CD8-positive, alpha-beta memory T cell (primary cell): ENCODE data around the gene ZMYND8. TPM values are rescaled to one million over a fixed set of nuclear protein-coding genes. Genes with fewer than 3 reads are reported as not detected.

Experiments
- CTCF ChIA-PET: fragments of 350-600 bp; sonication (Branson Sonifier 250); formaldehyde crosslinking; loops from one replicate; lab custom pipeline; 2021; ENCODE audit warnings: antibody characterized with exemption; lab: Charles Lee
- POLR2A ChIA-PET: fragments of 350-600 bp; sonication (Branson Sonifier 250); formaldehyde crosslinking; loops from one replicate; lab custom pipeline; 2021; ENCODE audit warnings: antibody characterized with exemption; lab: Charles Lee
- DNase-seq, 5 donors: peaks; one replicate each; pipeline versions ENCODE4 v3.0.0 to v3.0.0-alpha.2; 2020 to 2022; ENCODE audit warnings: mixed read lengths in 1 of 5
- H3K27ac ChIP-seq: one replicate; pipeline ENCODE4 v1.7.0; 2013; ENCODE audit warnings: low read depth, mild to moderate bottlenecking, low read length, moderate library complexity
- H3K27me3 ChIP-seq: 2 replicates; pipeline ENCODE4 v1.7.0; 2013; ENCODE audit warnings: low read length, mild to moderate bottlenecking; ENCODE audit not compliant: insufficient read depth, poor library complexity, severe bottlenecking
- H3K36me3 ChIP-seq: 2 replicates; pipeline ENCODE4 v1.7.0; 2013; ENCODE audit warnings: mild to moderate bottlenecking, low read length, moderate library complexity; ENCODE audit not compliant: insufficient read depth
- H3K4me1 ChIP-seq: 2 replicates; pipeline ENCODE4 v1.7.0; 2013; ENCODE audit warnings: mild to moderate bottlenecking, low read length, moderate library complexity; ENCODE audit not compliant: insufficient read depth
- H3K4me3 ChIP-seq: 2 replicates; pipeline ENCODE4 v1.7.0; 2013; ENCODE audit warnings: mild to moderate bottlenecking, low read length
- H3K9me3 ChIP-seq: 2 replicates; pipeline ENCODE4 v1.7.0; 2013; ENCODE audit warnings: mild to moderate bottlenecking, low read length
- H3K27ac Mint-ChIP-seq, 8 donors: one replicate each; pipeline ENCODE4 v1.8.0; 2020 to 2021; ENCODE audit warnings: mixed read lengths in 8 of 8, mild to moderate bottlenecking in 6 of 8, inconsistent platforms in 3 of 8, moderate library complexity in 3 of 8
- H3K27me3 Mint-ChIP-seq, 2 donors: one replicate each; pipeline ENCODE4 v1.8.0; 2020 to 2021; ENCODE audit warnings: mixed read lengths in 2 of 2, mild to moderate bottlenecking in 1 of 2, moderate library complexity in 1 of 2
- H3K36me3 Mint-ChIP-seq, 3 donors: one replicate each; pipeline ENCODE4 v1.8.0; 2020 to 2021; ENCODE audit warnings: mixed read lengths in 3 of 3, inconsistent platforms in 1 of 3, mild to moderate bottlenecking in 1 of 3
- H3K4me1 Mint-ChIP-seq, 3 donors: one replicate each; pipeline ENCODE4 v1.8.0; 2020 to 2021; ENCODE audit warnings: mixed read lengths in 3 of 3, inconsistent platforms in 1 of 3, mild to moderate bottlenecking in 1 of 3
- H3K4me3 Mint-ChIP-seq, 7 donors: one replicate each; pipeline ENCODE4 v1.8.0; 2020 to 2021; ENCODE audit warnings: mixed read lengths in 7 of 7, mild to moderate bottlenecking in 6 of 7, moderate library complexity in 4 of 7, inconsistent platforms in 2 of 7
- H3K9me3 Mint-ChIP-seq, 5 donors: one replicate each; pipeline ENCODE4 v1.8.0; 2020 to 2022; ENCODE audit warnings: mixed read lengths in 5 of 5, mild to moderate bottlenecking in 3 of 5, moderate library complexity in 2 of 5, inconsistent platforms in 1 of 5
- polyA plus RNA-seq: library from polyadenylated mRNA; unstranded; fragments of 300-500 nt; fragmentation: Illumina TruSeq; gene quantifications from one replicate; pipeline ENCODE4 v1.2.3, GENCODE V29; 2021
- total RNA-seq, 2 experiments: library from RNA; stranded (reverse); gene quantifications; one replicate each; pipeline ENCODE4 v1.2.3, GENCODE V29; 2021

The ZMYND8 gene
- total and polyA plus RNA-seq, 3 experiments from 2014 or later, result 20.9 to 30.7 (median 25.8) TPM

GRCh38 chr20:47191074-47191673 is 165.3 kb downstream of the ZMYND8 start:
- ChIA-PET POLR2A (no interaction called here), CTCF (no interaction called here)
- H3K4me1 Mint-ChIP-seq, result peaks cover 7 to 16% (median 8%) of the 10 kb centered on the region in 3 donors

GRCh38 chr20:47189060-47189459 is 167.4 kb downstream of the ZMYND8 start:
- Mint-ChIP-seq H3K9me3 (no peaks in the 10 kb centered on the region), H3K36me3 (no peaks in the 10 kb centered on the region), H3K4me3 (no peak overlapping the region), H3K27ac (peak overlapping the region in 1 of 8 donors; percentile 35), H3K4me1 (peaks cover 6 to 16% (median 6%) of the 10 kb centered on the region in 3 donors), H3K27me3 (peaks cover 17 to 24% of the 10 kb centered on the region in 2 donors)
- no peak for DNase-seq
- Histone ChIP-seq H3K4me3 (no peak overlapping the region), H3K27me3 (no peaks in the 10 kb centered on the region), H3K9me3 (no peaks in the 10 kb centered on the region), H3K27ac (no peak overlapping the region), H3K4me1 (no peaks in the 10 kb centered on the region), H3K36me3 (no peaks in the 10 kb centered on the region)
- ChIA-PET CTCF (interaction anchor here (1.2 kb wide), 1 partner anchor 10 kb away, joined by 3 read pairs; no protein-coding TSS in a partner anchor), POLR2A (no interaction called here)

More at GRCh38 chr20:47191074-47191673, 165.3 kb downstream of the ZMYND8 start:
- no peak overlapping the region for H3K4me3 ChIP-seq
- no peaks in the 10 kb centered on the region for H3K9me3 Mint-ChIP-seq
- no peaks in the 10 kb centered on the region for H3K9me3 ChIP-seq
- no peaks in the 10 kb centered on the region for H3K36me3 Mint-ChIP-seq
- H3K4me1 ChIP-seq, result no peaks in the 10 kb centered on the region
- no peak for DNase-seq
- no peak overlapping the region for H3K27ac Mint-ChIP-seq
- no peak overlapping the region for H3K4me3 Mint-ChIP-seq
- no peaks in the 10 kb centered on the region for H3K27me3 ChIP-seq
- H3K27ac ChIP-seq, result no peak overlapping the region
- H3K27me3 Mint-ChIP-seq, result peaks cover 17 to 19% of the 10 kb centered on the region in 2 donors
- H3K36me3 ChIP-seq, result no peaks in the 10 kb centered on the region

GRCh38 chr20:47188540-47188939 is 168.0 kb downstream of the ZMYND8 start:
- H3K4me3 ChIP-seq, result no peak overlapping the region
- no peaks in the 10 kb centered on the region for H3K9me3 ChIP-seq
- Mint-ChIP-seq H3K9me3 (no peaks in the 10 kb centered on the region), H3K36me3 (no peaks in the 10 kb centered on the region), H3K27me3 (peaks cover 17 to 24% of the 10 kb centered on the region in 2 donors), H3K27ac (peak overlapping the region in 3 of 8 donors; percentile 8 to 41 (median 12)), H3K4me3 (no peak overlapping the region), H3K4me1 (peaks cover 6 to 16% (median 6%) of the 10 kb centered on the region in 3 donors)
- CTCF ChIA-PET, result no interaction called here
- POLR2A ChIA-PET, result no interaction called here
- peak in 1 of 5 donors; percentile 58 for DNase-seq
- no peaks in the 10 kb centered on the region for H3K27me3 ChIP-seq
- H3K4me1 ChIP-seq, result no peaks in the 10 kb centered on the region
- H3K36me3 ChIP-seq, result no peaks in the 10 kb centered on the region
- H3K27ac ChIP-seq, result no peak overlapping the region

GRCh38 chr20:47187450-47188195 is 168.9 kb downstream of the ZMYND8 start:
- Histone ChIP-seq H3K27me3 (no peaks in the 10 kb centered on the region), H3K4me1 (no peaks in the 10 kb centered on the region), H3K27ac (no peak overlapping the region), H3K36me3 (no peaks in the 10 kb centered on the region), H3K9me3 (no peaks in the 10 kb centered on the region), H3K4me3 (no peak overlapping the region)
- H3K9me3 Mint-ChIP-seq, result no peaks in the 10 kb centered on the region
- H3K4me1 Mint-ChIP-seq, result peaks cover 6 to 16% (median 6%) of the 10 kb centered on the region in 3 donors
- CTCF ChIA-PET, result no interaction called here
- POLR2A ChIA-PET, result no interaction called here
- no peak overlapping the region for H3K4me3 Mint-ChIP-seq
- peak in 1 of 5 donors; percentile 30 for DNase-seq
- H3K36me3 Mint-ChIP-seq, result no peaks in the 10 kb centered on the region
- peaks cover 17 to 24% of the 10 kb centered on the region in 2 donors for H3K27me3 Mint-ChIP-seq
- H3K27ac Mint-ChIP-seq, result no peak overlapping the region

- Histone ChIP-seq H3K36me3 (no peaks in the 10 kb centered on the region), H3K4me1 (no peaks in the 10 kb centered on the region), H3K9me3 (no peaks in the 10 kb centered on the region), H3K4me3 (no peak overlapping the region), H3K27me3 (no peaks in the 10 kb centered on the region), H3K27ac (no peak overlapping the region)
- CTCF ChIA-PET, result interaction anchor here (1.2 kb wide), 1 partner anchor 13 kb away, joined by 4 read pairs; no protein-coding TSS in a partner anchor
- H3K9me3 Mint-ChIP-seq, result no peaks in the 10 kb centered on the region
- peak overlapping the region in 1 of 8 donors; percentile 68 for H3K27ac Mint-ChIP-seq
- peaks cover 1 to 6% (median 2%) of the 10 kb centered on the region in 3 donors for H3K4me1 Mint-ChIP-seq
- no peak overlapping the region for H3K4me3 Mint-ChIP-seq
- POLR2A ChIA-PET, result no interaction called here
- DNase-seq, result no peak
- peaks cover 9 to 14% of the 10 kb centered on the region in 2 donors for H3K27me3 Mint-ChIP-seq
- H3K36me3 Mint-ChIP-seq, result no peaks in the 10 kb centered on the region
These were observed 173.1 kb downstream of the ZMYND8 start for GRCh38 chr20:47183367-47183766.

- POLR2A ChIA-PET, result no interaction called here
- H3K27me3 Mint-ChIP-seq, result peaks cover 3 to 4% of the 10 kb centered on the region in 2 donors
These were observed 175.2 kb downstream of the ZMYND8 start for GRCh38 chr20:47181056-47181862.

GRCh38 chr20:47179267-47179666 is 177.2 kb downstream of the ZMYND8 start:
- no peak for DNase-seq
- H3K27me3 ChIP-seq, result no peaks in the 10 kb centered on the region
- H3K9me3 ChIP-seq, result no peaks in the 10 kb centered on the region
- Mint-ChIP-seq H3K4me3 (no peak overlapping the region), H3K27me3 (peaks cover 4 to 6% of the 10 kb centered on the region in 2 donors), H3K9me3 (no peaks in the 10 kb centered on the region), H3K36me3 (no peaks in the 10 kb centered on the region), H3K27ac (no peak overlapping the region), H3K4me1 (no peaks in the 10 kb centered on the region)
- H3K4me3 ChIP-seq, result no peak overlapping the region
- H3K36me3 ChIP-seq, result no peaks in the 10 kb centered on the region
- H3K27ac ChIP-seq, result no peak overlapping the region
- no peaks in the 10 kb centered on the region for H3K4me1 ChIP-seq
- CTCF ChIA-PET, result interaction anchor here (1.8 kb wide), 1 partner anchor 204 kb away, joined by 3 read pairs; no protein-coding TSS in a partner anchor
- POLR2A ChIA-PET, result no interaction called here

More at GRCh38 chr20:47181056-47181862, 175.2 kb downstream of the ZMYND8 start:
- Mint-ChIP-seq H3K27ac (no peak overlapping the region), H3K4me1 (no peaks in the 10 kb centered on the region), H3K36me3 (no peaks in the 10 kb centered on the region), H3K9me3 (no peaks in the 10 kb centered on the region), H3K4me3 (no peak overlapping the region)
- Histone ChIP-seq H3K4me3 (no peak overlapping the region), H3K36me3 (no peaks in the 10 kb centered on the region), H3K4me1 (no peaks in the 10 kb centered on the region), H3K27ac (no peak overlapping the region), H3K9me3 (no peaks in the 10 kb centered on the region), H3K27me3 (no peaks in the 10 kb centered on the region)
- CTCF ChIA-PET, result no interaction called here
- no peak for DNase-seq
